HG03280 (cell line): Measurements from ENCODE around the gene PTPN4.
A peak's percentile ranks its signal among the peaks of the same experiment; 100 is the strongest.

Experiments
- ATAC-seq: cut with Tn5 transposase; IDR thresholded peaks from one replicate; pipeline ENCODE4 v1.9.1; 2021; ENCODE audit warnings: mild to moderate bottlenecking, moderate library complexity; ENCODE audit not compliant: unreplicated experiment

PTPN4 gene

GRCh38 chr2:119759451-119760236 lies at the start of gene PTPN4:
Gene PTPN4 (plus strand): TSS chr2:119759922. CDS start chr2:119809854, 49,932 bp downstream.
- ATAC-seq = peak; percentile 96

- ATAC-seq = no peak
These were observed 49.4 kb upstream of the PTPN4 start for GRCh38 chr2:119710281-119710680.

- no peak for ATAC-seq
These were observed 48.4 kb upstream of the PTPN4 start for GRCh38 chr2:119711352-119711751.

- no peak for ATAC-seq
These were observed 47.2 kb upstream of the PTPN4 start for GRCh38 chr2:119712571-119712970.

GRCh38 chr2:119713819-119714490 lies 45.8 kb upstream of the PTPN4 start:
- ATAC-seq = no peak

- no peak for ATAC-seq
These were observed 44.1 kb upstream of the PTPN4 start for GRCh38 chr2:119715409-119716283.

- ATAC-seq = no peak
These were observed 43.4 kb upstream of the PTPN4 start for GRCh38 chr2:119716284-119716672.

DNA sequence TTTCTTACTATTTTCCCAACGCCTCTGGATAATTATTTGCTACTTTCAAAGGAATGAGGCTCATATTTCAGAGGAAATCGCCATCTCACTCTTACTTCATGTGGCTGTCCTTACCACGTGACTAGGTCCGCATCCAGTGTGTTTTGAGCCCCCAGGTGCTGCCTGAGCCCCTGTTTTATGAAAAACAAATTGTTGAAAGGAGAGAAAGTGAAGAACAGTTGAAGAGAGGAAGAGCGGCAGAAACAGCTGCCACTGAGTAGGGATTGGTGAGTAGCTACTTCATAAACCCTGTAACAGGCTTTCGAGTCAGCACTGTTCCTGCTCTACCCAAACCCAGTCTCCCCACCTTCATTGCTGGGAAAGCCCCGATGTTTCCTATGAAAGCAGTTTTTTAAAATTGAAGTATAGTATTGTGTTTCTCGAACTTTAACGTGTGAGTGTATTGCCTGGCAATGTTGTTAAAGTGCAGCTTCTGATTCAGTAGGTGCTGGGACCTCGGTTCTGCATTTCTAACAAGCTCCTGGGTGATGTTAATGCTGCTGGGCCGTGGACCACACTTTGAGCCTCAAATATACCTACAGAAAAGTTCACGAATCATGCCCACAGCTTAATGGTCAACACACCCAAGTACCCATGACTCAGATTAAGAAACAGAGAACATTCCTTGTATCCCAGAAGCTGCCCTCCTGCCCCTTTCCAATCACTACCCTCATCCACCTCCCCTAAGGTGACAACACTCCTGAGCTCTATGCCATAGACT lies 41.0 kb upstream of the PTPN4 start:
- no peak for ATAC-seq

- ATAC-seq = no peak
These were observed 40.5 kb upstream of the PTPN4 start for GRCh38 chr2:119719261-119719627.

GRCh38 chr2:119721043-119721442 lies 38.7 kb upstream of the PTPN4 start:
- ATAC-seq = no peak

DNA sequence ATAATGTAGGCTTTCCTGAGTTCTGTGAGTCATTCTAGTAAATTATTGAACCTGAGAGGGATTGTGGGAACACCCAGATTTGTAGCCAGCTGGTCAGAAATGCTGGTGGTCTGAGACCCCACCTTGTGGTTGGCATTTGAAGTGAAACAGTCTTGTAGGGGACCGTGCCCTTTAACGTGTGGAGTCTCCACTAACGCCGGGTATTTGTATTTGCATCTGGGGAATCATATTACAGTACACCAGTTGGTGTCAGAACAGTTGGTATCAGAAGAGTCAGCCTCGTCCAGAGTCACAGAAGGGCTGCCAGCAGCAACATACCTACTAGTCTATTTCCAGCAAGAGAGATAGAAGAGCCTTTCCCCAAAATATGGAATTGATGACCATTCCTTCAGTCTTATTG lies 38.3 kb upstream of the PTPN4 start:
- ATAC-seq = no peak

- ATAC-seq = no peak
These were observed 37.8 kb upstream of the PTPN4 start for GRCh38 chr2:119721904-119722303.

- no peak for ATAC-seq
These were observed 36.5 kb upstream of the PTPN4 start for GRCh38 chr2:119723186-119723585.

- no peak for ATAC-seq
These were observed 35.8 kb upstream of the PTPN4 start for GRCh38 chr2:119723784-119724467.

GRCh38 chr2:119724656-119725485 lies 34.9 kb upstream of the PTPN4 start:
- ATAC-seq = no peak

GRCh38 chr2:119727493-119727892 lies 32.2 kb upstream of the PTPN4 start:
- ATAC-seq = no peak

DNA sequence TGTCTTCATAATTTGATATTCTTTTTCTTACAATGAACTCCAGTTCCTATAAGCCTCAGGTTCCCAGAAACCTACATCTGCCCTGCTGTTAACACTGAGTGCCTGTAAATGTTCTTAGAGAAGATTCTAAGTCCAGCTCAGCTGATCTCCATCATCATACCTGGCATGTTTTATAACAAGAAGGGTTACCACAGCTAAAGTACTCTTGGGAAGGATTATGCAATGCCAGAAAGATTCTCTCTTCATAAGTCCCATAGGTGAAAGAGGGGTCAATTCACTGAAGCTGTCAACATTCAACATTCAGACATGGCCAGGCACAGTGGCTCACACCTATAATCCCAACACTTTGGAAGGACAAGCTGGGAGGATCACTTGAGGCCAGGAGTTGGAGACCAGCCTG lies 31.3 kb upstream of the PTPN4 start:
- ATAC-seq = no peak

DNA sequence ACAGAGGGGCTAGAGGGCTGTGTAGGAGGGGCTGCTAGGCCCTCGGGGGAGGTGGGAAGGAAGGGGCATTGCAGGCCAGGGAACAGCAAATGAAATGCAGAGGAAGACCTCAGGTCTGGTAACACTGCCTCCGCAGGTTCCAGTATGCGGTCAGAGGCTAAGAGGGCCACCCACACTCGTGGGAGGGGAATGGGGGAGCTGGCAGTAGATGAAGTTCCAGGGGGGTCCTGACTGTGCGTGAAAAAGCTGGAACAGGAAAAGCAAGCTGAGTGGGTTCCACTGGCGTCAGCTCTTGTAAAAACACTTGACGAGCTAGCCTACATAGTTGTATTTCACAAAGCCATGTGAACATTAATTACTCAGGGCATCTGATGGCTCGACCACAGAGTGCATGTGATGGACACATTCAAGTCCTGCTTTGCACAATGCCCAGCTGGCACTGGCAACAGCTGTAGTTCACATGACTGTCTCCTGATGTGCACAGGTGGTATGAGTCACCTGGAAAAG lies 29.0 kb upstream of the PTPN4 start:
- no peak for ATAC-seq

DNA sequence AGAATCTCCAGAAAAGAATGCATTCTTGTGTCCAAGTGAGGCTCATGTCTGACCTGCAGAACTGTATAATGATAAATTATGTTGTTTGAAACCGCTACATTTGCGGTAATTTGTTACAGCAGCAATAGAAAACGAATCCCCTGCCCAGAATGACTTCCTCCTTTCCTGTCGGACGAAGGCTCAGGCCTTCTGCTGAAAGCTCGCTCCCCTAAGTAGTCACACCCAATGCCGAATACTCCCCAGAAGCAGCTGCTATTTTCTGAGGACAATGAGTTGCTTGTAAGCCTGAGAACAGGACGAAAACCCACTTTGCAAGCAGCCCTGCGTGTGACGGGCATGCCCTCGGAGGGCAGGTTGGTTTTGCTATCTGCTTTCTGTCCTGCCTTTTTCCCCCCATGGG lies 27.7 kb upstream of the PTPN4 start:
- ATAC-seq = no peak
